Mucosa of descending colon (tissue), 3 donors: Measurements from ENCODE around the gene DHRS12. TPM values are rescaled to one million over a fixed set of nuclear protein-coding genes. Genes with fewer than 3 reads are reported as not detected.

ENCODE experiments used
- ATAC-seq: fragments of 200-7000 bp; cut with Tn5 transposase; one replicate; pipeline ENCODE4 v1.9.1; 2020; ENCODE audit warnings: mild to moderate bottlenecking, moderate library complexity
- DNase-seq, 3 donors: peaks; one replicate each; pipeline ENCODE4 v3.0.0-alpha.2; 2020
- H3K36me3 ChIP-seq: fragments of 200-600 bp; one replicate; pipeline ENCODE4 v1.8.0; 2021; ENCODE audit warnings: low read depth, mild to moderate bottlenecking
- H3K4me1 ChIP-seq: fragments of 200-600 bp; one replicate; pipeline ENCODE4 v1.8.0; 2021; ENCODE audit warnings: low read depth, mild to moderate bottlenecking
- H3K4me3 ChIP-seq: fragments of 200-600 bp; one replicate; pipeline ENCODE4 v1.8.0; 2021; ENCODE audit warnings: mild to moderate bottlenecking
- H3K9me3 ChIP-seq: fragments of 200-600 bp; one replicate; pipeline ENCODE4 v1.8.0; 2021; ENCODE audit warnings: mild to moderate bottlenecking
- intact Hi-C, 2 donors: fragments of 100-400 bp; cut with DNase I in 1 of 2; cut with micrococcal nuclease in 1 of 2; formaldehyde crosslinking; loops; one replicate each; pipeline versions ENCODE4 v1.11.0 to v1.11.1; 2022; cut with DNase I, micrococcal nuclease
- total RNA-seq, 3 donors: library from RNA; stranded (reverse); fragmentation: NEBNext Ultra II Directional in 2 of 3; extraction: Animal tissue kit (Norgen Biotek cat#: 25700) in 2 of 3; gene quantifications; one replicate each; pipeline versions ENCODE4 v1.2.1 to v1.2.4, GENCODE V29; 2021 to 2023
- TF ChIP-seq, protein P1 (sequence below): fragments of 200-600 bp; IDR thresholded peaks from one replicate; pipeline ENCODE4 v1.8.0; 2022; ENCODE audit warnings: antibody characterized with exemption, mild to moderate bottlenecking
- donor health status: DM: no; HTN: no; CAD: no; lungs with moderate emphysema.
- donor health status: DM: no; HTN: no; CAD: no.
- donor health status: DM: no; HTN: yes; CAD: no.

DHRS12 gene
- total RNA-seq, 3 donors from 2014 or later = 11.8 to 15.1 (median 14.1) TPM

DNA sequence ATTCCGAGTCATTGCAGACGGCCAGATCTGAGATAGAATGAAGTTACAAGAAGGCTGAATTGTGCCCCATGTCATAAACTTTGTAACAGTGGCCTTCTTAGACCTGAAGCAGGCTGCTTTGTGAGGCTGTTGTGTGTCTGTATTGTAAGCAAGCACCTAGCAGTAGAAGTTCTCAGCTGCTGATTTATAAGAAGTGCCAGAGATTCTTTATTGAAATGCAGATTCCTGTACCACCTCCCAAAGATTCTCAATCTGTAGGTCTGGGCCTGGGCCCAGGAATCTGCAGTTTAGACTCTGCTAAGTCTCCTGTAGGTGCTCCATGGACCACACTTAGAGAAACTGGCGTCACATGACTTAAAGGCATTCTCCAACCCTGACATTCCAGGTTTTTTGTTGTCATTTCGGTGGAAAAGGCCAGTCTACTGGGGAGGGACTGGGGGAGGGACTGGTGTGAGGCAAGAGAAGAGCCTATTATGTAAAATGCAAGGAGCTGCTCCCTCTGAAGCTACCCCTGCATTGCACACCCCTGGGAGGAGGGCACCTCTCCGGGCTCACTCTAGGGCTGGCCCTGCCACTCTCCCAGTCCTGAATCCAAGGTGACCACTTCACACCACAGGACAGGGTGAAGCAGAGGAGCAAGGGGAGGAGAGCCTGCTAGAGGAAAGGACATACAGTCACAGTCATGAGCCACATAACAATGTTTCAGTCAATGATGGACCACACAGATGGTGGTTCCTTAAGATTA is 41.8 kb upstream of the DHRS12 start:
- ATAC-seq (no peak), DNase-seq (no peak)
- intact Hi-C loops = no loop called here
- TF ChIP-seq, protein P1, sequence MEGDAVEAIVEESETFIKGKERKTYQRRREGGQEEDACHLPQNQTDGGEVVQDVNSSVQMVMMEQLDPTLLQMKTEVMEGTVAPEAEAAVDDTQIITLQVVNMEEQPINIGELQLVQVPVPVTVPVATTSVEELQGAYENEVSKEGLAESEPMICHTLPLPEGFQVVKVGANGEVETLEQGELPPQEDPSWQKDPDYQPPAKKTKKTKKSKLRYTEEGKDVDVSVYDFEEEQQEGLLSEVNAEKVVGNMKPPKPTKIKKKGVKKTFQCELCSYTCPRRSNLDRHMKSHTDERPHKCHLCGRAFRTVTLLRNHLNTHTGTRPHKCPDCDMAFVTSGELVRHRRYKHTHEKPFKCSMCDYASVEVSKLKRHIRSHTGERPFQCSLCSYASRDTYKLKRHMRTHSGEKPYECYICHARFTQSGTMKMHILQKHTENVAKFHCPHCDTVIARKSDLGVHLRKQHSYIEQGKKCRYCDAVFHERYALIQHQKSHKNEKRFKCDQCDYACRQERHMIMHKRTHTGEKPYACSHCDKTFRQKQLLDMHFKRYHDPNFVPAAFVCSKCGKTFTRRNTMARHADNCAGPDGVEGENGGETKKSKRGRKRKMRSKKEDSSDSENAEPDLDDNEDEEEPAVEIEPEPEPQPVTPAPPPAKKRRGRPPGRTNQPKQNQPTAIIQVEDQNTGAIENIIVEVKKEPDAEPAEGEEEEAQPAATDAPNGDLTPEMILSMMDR = no peak
- Histone ChIP-seq H3K9me3 (no peaks in the 10 kb centered on the region), H3K36me3 (no peaks in the 10 kb centered on the region), H3K4me3 (no peak overlapping the region), H3K4me1 (no peaks in the 10 kb centered on the region)

DNA sequence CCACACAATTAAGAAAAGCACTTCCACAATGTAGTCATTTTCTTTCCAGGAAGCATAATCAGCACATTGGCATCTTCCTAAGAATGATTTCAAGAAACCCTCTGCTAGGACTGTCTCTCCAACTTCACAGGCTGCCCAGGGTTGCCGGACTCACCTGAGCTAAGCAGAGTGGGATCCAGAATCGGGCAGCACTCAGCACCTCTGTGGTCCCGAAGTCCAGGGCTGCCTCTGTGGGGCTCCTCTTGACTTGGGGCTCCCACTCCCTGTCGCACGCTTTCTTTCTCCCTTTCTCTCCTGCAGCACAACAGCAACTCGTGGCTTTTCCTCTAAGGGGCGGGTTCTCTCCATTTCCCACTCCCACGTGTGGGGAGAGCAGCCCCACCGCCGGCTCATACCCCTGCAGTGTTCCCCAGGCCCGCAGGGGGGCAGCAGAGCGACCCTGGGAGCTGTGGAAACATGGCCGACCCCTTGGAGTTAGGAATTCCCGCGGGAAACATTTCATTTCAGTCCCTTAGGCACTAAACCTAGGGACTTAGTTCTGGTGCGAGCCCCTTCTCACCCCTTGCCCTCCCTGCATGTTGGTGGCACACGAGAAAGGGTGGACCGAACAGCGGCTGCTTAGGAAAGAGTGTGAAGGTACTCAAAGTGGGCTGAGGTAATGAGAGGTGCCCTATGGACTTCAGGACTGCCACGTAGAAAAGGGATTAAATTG is 41.1 kb upstream of the DHRS12 start, which contains the start of gene TMEM272:
TMEM272 (minus strand) TSS at position 316 of the 712 bp plus-strand sequence. CDS start 6,647 bp downstream, outside the sequence.
- Histone ChIP-seq H3K9me3 (no peaks in the 10 kb centered on the region), H3K4me3 (no peak within 1 kb of the TSS), H3K36me3 (no peaks in the 10 kb centered on the region), H3K4me1 (no peaks in the 10 kb centered on the region)
- ATAC-seq = peak; percentile 85
- intact Hi-C loops = no loop called here
- DNase-seq = peak in 2 of 3 donors; percentile 50 to 71
- TF ChIP-seq, protein P1 = peak; percentile 84

DNA sequence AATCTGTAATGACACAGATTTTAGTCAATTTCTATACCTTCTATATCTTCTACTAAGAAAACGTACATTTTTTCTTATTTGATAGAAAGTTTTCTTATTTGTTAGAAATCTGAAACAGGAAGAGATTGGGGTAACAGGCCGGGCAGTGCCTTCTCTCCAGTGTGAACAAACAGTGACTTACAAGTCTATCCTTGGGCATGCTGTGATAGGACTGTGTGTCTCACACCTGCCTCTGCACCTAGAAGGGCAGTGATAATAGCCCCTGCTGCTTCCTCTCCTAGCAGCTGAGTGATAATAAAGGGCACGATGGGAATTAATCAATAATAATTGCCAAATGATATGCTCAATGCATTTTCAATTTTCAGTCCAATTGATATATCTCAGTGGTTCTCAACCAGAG is 39.6 kb upstream of the DHRS12 start:
- ATAC-seq = no peak
- no peak overlapping the region for H3K4me3 ChIP-seq
- DNase-seq = no peak
- no peaks in the 10 kb centered on the region for H3K36me3 ChIP-seq
- no peaks in the 10 kb centered on the region for H3K4me1 ChIP-seq
- TF ChIP-seq, protein P1 = no peak
- H3K9me3 ChIP-seq = no peaks in the 10 kb centered on the region
- intact Hi-C loops = no loop called here

DNA sequence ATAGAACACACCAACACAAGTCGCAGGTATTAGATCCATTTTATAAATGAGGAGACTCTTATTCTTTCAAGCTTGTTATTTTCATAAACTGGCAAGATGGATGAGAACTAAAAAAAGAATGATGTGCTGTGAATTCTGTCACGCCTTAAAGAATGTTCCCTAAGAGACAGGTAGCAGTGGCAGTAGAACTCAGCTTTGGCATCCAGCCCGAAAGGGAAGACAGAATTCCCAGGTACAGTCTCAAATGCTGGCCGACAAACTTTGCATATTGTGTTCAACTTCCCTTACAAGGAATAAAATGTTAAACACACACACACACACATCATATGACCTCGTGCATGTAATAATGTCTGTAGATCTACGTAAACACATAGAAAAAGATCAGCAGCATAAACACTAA is 37.8 kb upstream of the DHRS12 start:
- intact Hi-C loops = no loop called here
- TF ChIP-seq, protein P1 = no peak

DNA sequence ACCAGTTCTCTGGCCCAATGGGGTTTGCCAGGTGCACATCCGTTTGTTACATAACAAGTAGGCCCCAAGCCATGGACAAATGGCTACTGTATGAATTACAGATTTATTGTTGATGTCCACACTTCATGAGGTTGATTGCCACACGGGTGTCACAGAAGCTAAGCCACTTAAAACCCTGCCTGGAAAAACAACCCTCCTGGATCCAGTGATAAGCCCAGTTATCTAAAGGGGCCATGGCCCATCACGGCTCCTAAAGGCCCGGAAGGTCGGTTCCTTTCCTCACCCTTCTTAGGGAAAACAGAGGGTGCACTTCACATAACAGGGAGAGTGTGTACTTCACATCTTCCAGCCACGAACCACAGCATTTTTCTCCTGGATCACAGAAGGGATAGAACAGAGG is 37.0 kb upstream of the DHRS12 start:
- H3K4me3 ChIP-seq = no peak overlapping the region
- H3K36me3 ChIP-seq = no peaks in the 10 kb centered on the region

More for the DNA sequence above, 37.8 kb upstream of the DHRS12 start:
- H3K36me3 ChIP-seq = no peaks in the 10 kb centered on the region
- DNase-seq (no peak), ATAC-seq (no peak)
- H3K4me1 ChIP-seq = no peaks in the 10 kb centered on the region
- no peak overlapping the region for H3K4me3 ChIP-seq
- H3K9me3 ChIP-seq = no peaks in the 10 kb centered on the region

More for the DNA sequence above, 37.0 kb upstream of the DHRS12 start:
- intact Hi-C loops = no loop called here
- Histone ChIP-seq H3K4me1 (no peaks in the 10 kb centered on the region), H3K9me3 (no peaks in the 10 kb centered on the region)
- ATAC-seq (no peak), DNase-seq (no peak)
- TF ChIP-seq, protein P1 = no peak
